Endothelial cell of umbilical vein (primary cell): ENCODE data around the gene PPP2R2C.

ENCODE experiments used
- EZH2 ChIP-seq: IDR thresholded peaks from 2 replicates; pipeline ENCODE4 v1.6.1; 2012; ENCODE audit warnings: borderline replicate concordance, low read depth, mild to moderate bottlenecking, moderate library complexity, low read length, inconsistent platforms; ENCODE audit not compliant: severe bottlenecking
- FOS ChIP-seq: IDR thresholded peaks from 2 replicates; pipeline ENCODE4 v1.6.1; 2011; ENCODE audit warnings: mild to moderate bottlenecking, low read length, moderate library complexity, borderline replicate concordance; ENCODE audit not compliant: insufficient read depth
- GATA2 ChIP-seq: IDR thresholded peaks from 2 replicates; pipeline ENCODE4 v1.7.0; 2011; ENCODE audit warnings: low read depth, mild to moderate bottlenecking, moderate library complexity, mixed read lengths, low read length; ENCODE audit not compliant: insufficient read length, insufficient read depth
- JUN ChIP-seq: IDR thresholded peaks from 2 replicates; pipeline ENCODE4 v1.6.1; 2011; ENCODE audit warnings: borderline replicate concordance, low read depth; ENCODE audit not compliant: insufficient read length, insufficient read depth
- POLR2A ChIP-seq: IDR thresholded peaks from 2 replicates; pipeline ENCODE4 v1.6.1; 2012; ENCODE audit warnings: low read depth, mild to moderate bottlenecking, control low read depth, low read length
- POLR2AphosphoS5 ChIP-seq: IDR thresholded peaks from 2 replicates; pipeline ENCODE4 v1.6.1; 2012; ENCODE audit warnings: low read depth, mild to moderate bottlenecking, control low read depth, low read length, moderate library complexity; ENCODE audit not compliant: insufficient read depth
- TF ChIP-seq, protein P1 (sequence below), 2 donors: IDR thresholded peaks; 1 replicate in 1 of 2; 2 replicates in 1 of 2; pipeline ENCODE4 v1.5.1; 2011; ENCODE audit warnings: low read length in 2 of 2, mild to moderate bottlenecking in 2 of 2, moderate library complexity in 2 of 2, control low read depth in 1 of 2, inconsistent platforms in 1 of 2, low read depth in 1 of 2; ENCODE audit not compliant: insufficient read depth in 1 of 2; ENCODE audit errors: extremely low read depth in 1 of 2
- TF ChIP-seq, protein P2 (sequence below): IDR thresholded peaks from 2 replicates; pipeline ENCODE4 v1.6.1; 2011; ENCODE audit not compliant: insufficient read depth, insufficient read length

DNA sequence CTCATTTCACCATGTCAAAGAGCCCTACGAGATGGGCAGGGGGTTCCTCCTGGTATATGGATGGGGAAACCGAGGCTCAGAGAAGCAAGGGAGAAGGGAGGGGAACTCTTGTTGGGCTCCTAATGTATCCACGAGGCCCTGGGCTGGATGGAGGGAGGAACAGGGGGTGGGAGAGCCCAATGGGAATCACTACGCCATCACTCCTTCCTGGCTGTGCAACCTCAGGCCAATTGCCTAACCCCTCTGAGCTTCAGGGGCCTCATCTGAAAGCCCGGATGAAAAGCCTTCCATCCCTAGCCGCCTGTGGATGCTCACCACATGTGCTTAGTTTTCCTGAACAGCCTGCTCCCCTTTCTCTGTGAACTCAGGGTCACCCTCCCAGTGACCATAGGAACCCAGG, 57.8 kb downstream of the PPP2R2C start:
- TF ChIP-seq, protein P1, sequence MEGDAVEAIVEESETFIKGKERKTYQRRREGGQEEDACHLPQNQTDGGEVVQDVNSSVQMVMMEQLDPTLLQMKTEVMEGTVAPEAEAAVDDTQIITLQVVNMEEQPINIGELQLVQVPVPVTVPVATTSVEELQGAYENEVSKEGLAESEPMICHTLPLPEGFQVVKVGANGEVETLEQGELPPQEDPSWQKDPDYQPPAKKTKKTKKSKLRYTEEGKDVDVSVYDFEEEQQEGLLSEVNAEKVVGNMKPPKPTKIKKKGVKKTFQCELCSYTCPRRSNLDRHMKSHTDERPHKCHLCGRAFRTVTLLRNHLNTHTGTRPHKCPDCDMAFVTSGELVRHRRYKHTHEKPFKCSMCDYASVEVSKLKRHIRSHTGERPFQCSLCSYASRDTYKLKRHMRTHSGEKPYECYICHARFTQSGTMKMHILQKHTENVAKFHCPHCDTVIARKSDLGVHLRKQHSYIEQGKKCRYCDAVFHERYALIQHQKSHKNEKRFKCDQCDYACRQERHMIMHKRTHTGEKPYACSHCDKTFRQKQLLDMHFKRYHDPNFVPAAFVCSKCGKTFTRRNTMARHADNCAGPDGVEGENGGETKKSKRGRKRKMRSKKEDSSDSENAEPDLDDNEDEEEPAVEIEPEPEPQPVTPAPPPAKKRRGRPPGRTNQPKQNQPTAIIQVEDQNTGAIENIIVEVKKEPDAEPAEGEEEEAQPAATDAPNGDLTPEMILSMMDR (IDR thresholded peaks at IDR 0.05; ENCODE audit: extremely low read depth in 1 of 2, insufficient read depth in 1 of 2, low read depth in 1 of 2, low read length in 2 of 2) = no peak
- TF ChIP-seq EZH2 (no peak), POLR2A (no peak), GATA2 (no peak), POLR2AphosphoS5 (no peak), JUN (no peak), FOS (no peak)
- TF ChIP-seq, protein P2, sequence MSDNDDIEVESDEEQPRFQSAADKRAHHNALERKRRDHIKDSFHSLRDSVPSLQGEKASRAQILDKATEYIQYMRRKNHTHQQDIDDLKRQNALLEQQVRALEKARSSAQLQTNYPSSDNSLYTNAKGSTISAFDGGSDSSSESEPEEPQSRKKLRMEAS = no peak
